GM18517 (cell line): ENCODE results near the gene RAB27B.

Experiments used
- ATAC-seq: cut with Tn5 transposase; IDR thresholded peaks from one replicate; pipeline ENCODE4 v1.9.1; 2021; ENCODE audit warnings: mild to moderate bottlenecking, moderate library complexity; ENCODE audit not compliant: unreplicated experiment

RAB27B gene

DNA sequence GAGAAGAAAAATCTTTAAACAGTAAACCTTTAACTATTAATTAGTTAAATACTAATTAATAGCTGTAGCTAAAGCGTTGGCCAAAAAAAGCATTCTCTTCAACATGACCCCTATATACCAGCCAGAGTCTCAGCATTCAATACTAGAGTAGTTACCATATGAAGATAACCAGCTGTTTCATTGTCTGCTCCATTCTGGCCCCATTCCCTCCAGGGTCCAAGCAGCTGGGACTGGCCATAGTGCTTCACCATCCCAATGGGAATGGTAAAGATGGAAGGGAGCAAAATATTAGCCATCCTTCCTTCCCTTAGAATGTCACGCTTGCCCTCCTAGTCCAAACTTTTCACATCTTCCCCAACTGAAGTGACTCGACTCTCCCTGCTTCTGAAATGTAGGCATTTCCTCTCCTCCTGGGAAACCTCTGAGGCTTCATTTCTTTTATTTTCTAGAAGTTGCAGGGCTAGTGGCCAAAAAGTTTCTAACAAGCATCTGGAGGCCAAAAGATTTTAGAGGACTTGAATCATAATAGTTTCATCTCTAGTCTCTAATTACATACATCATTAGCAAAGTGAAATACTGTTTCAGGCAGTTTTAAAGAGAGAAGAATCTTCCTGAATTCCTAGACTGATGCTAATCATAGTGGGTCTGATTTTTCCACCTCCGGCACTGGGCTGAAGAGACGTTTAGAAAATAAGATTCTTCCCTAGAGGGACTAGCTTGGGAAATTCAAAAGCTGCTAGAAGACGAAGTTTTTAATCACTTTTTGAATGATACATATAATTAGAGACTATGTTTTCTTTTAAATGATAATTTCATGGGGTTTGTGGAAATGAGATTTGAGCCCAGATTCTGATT, 78.3 kb downstream of the RAB27B start:
- no peak for ATAC-seq

DNA sequence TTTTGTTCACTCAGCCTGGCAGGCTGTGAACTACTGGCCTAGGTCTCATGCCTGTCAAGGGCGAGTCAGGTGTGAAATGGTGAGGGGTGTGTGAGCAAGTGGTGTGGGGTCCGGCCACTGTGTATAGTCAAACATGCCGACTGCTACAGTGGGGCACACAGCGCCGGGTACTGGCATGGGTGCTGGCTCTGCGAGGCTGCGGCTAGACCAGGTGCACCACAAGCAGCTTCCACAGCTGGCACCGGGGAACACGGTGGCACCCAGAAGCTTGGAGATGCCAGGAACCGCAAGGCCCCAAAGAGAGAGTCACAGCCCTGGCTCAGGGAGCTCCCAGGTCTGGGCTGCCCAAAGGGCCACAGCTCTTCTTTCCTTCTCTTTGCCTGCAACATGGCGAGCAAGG, 81.3 kb downstream of the RAB27B start:
- ATAC-seq, result no peak

- no peak for ATAC-seq
These were observed 82.1 kb downstream of the RAB27B start for GRCh38 chr18:54910161-54910919.

GRCh38 chr18:54911551-54911950, 83.3 kb downstream of the RAB27B start:
- no peak for ATAC-seq

DNA sequence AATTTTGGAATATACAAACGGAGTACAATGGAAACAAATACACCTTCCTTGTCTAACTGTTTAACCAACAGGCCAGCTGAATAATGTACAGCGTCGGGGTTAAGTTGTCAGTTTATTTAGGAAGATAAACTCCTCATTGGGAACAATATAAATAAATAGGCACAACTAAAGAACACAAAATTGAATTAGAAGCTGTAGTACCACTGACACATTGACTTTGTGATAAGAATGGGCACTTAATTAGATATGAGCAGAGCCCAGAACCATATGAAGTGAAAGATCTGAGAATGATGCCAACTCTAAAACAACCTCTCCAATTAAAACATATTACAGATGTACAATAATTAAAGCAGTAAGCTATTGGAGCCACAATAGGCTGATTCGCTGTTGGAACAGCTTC, 86.5 kb downstream of the RAB27B start:
- ATAC-seq, result no peak

GRCh38 chr18:54916507-54916906, 88.2 kb downstream of the RAB27B start:
- no peak for ATAC-seq

GRCh38 chr18:54918060-54918459, 89.8 kb downstream of the RAB27B start:
- no peak for ATAC-seq

DNA sequence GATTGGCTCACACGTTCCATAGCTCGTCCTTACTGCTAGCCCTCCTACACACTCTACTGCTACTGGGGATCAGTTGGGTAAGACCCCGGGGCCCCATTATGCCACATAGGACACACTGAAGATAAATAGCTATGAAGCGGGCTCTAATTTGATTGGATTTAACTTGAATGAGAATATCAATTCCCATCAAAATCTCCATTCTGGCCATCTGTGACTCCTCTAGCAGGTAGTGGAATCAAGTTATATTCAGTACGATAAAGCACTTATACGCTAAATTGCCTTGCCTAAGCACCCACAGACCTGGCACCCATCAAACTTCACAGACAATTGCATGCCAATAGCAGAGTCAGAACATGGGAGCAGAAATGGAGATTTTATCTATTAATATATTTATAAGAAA, 91.1 kb downstream of the RAB27B start:
- ATAC-seq, result no peak

GRCh38 chr18:54923339-54923956, 95.2 kb downstream of the RAB27B start:
- ATAC-seq, result no peak

GRCh38 chr18:54924948-54925347, 96.7 kb downstream of the RAB27B start:
- no peak for ATAC-seq

GRCh38 chr18:54926593-54927325, 98.5 kb downstream of the RAB27B start:
- ATAC-seq, result no peak

DNA sequence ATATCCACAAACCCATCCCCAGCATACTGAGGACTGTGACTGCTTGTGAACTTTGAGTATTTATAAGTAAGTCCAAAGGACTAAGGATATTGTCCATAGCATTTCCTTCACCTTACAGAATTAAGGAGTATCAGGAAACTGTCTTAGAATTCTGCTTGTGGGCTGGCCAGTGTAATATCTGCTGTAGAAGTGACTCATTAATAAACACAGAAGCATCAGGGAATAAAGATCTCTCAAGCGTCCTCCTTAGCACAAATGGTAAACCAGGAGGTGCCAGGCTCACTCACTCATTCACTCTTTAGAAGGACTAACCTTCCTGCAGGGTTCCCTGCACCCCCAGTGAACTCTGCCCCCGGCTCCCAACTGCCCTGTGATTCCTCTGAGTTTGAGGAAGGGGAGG, 100.0 kb downstream of the RAB27B start:
- no peak for ATAC-seq

DNA sequence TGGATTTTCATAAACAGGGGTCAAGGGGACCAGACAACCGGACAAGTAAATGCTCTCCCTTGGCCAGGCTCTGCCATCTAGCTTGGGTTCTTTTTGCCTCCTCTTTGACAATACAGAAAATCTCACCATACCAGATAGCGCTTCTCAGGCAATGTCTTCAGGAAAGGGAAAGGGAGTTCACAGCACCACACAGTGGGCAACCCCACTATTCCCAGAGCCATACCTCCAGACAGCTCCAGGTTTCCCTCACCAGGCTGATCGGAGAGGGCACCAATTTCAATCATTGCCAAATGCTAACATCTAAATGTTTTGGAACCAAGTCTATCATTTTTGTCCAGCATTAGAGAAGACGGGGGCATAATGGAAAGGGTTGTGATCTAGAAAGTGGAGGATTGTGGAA, 102.9 kb downstream of the RAB27B start:
- no peak for ATAC-seq

- no peak for ATAC-seq
These were observed 104.2 kb downstream of the RAB27B start for GRCh38 chr18:54932472-54932871.

- no peak for ATAC-seq
These were observed 110.2 kb downstream of the RAB27B start for GRCh38 chr18:54938506-54938905.

- no peak for ATAC-seq
These were observed 111.2 kb downstream of the RAB27B start for GRCh38 chr18:54939361-54939917.

DNA sequence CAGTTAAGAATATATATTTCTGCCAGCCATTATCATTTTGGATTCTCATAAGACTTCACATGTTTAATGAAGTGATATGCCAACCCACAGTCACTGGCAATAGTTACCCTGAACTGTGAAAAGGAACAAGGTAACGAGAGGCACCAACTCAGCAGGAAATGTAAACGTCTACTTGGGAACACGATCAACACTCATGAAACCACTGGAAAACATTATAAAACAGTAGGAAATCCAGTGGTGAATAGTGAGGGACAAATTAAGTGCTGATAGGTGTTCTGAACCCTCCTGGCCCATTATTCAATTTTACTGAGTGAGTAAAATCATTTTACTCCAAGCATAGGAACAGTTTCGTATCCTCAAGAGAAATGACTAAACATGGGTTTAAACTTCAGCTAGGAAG, 113.9 kb downstream of the RAB27B start:
- no peak for ATAC-seq

- no peak for ATAC-seq
These were observed 114.3 kb downstream of the RAB27B start for GRCh38 chr18:54942569-54942968.
